SK-N-SH (cell line): ENCODE data around the gene MXRA8. TPM values are rescaled to one million over a fixed set of nuclear protein-coding genes. Genes with fewer than 3 reads are reported as not detected.
A peak's percentile ranks its signal among the peaks of the same experiment; 100 is the strongest.

Source experiments
- CTCF ChIA-PET: fragments of 300-600, 350-600 bp; formaldehyde crosslinking; extraction: SDS; loops from one replicate; lab custom pipeline; 2021; lab: Yijun Ruan, JAX
- POLR2A ChIA-PET: fragments of 350-600 bp; sonication (Branson Sonifier 250); formaldehyde crosslinking; extraction: SDS; loops from one replicate; lab custom pipeline; 2020; ENCODE audit warnings: antibody characterized with exemption, inconsistent platforms; lab: Yijun Ruan, JAX
- DNase-seq: peaks from one replicate; pipeline ENCODE4 v3.0.0; 2012
- H2AFZ ChIP-seq: fragments of 200-600 bp; sonication (generic); 2 replicates; pipeline ENCODE4 v1.8.1; 2016; ENCODE audit warnings: antibody characterized with exemption, mild to moderate bottlenecking, low read depth
- H3F3A ChIP-seq: fragments of 200-600 bp; sonication (generic); replicated peaks from 2 replicates; pipeline ENCODE3; 2016; ENCODE audit warnings: antibody characterized with exemption, mild to moderate bottlenecking; ENCODE audit not compliant: insufficient read depth
- H3K27ac ChIP-seq, 2 experiments: fragments of 200-500 bp in 1 of 2; fragments of 200-600 bp in 1 of 2; sonication (Bioruptor generic) in 1 of 2; sonication (generic), shearing (Covaris generic) in 1 of 2; 2 replicates each; pipeline versions ENCODE4 v1.5.1 to v1.6.1; 2014 to 2016; ENCODE audit warnings: low read depth in 2 of 2, inconsistent platforms in 1 of 2, low read length in 1 of 2, mild to moderate bottlenecking in 1 of 2, mixed read lengths in 1 of 2
- H3K27me3 ChIP-seq: fragments of 200-600 bp; sonication (generic), shearing (Covaris generic); 2 replicates; pipeline ENCODE4 v1.6.1; 2016; ENCODE audit warnings: mixed run types; ENCODE audit not compliant: insufficient read depth
- H3K36me3 ChIP-seq, 2 experiments: fragments of 200-500 bp in 1 of 2; fragments of 200-600 bp in 1 of 2; sonication (Bioruptor generic) in 1 of 2; sonication (generic) in 1 of 2; replicated peaks in 1 of 2; 2 replicates each; pipeline versions ENCODE3 to v1.5.1; 2014 to 2016; ENCODE audit warnings: low read length in 1 of 2, mild to moderate bottlenecking in 1 of 2; ENCODE audit not compliant: insufficient read depth in 2 of 2, control insufficient read depth in 1 of 2
- H3K4me1 ChIP-seq, 2 experiments: fragments of 200-500 bp in 1 of 2; fragments of 200-600 bp in 1 of 2; sonication (Bioruptor generic) in 1 of 2; sonication (generic), shearing (Covaris generic) in 1 of 2; 2 replicates each; pipeline versions ENCODE4 v1.5.1 to v1.6.1; 2014 to 2016; ENCODE audit warnings: low read depth in 1 of 2, low read length in 1 of 2, mixed run types in 1 of 2; ENCODE audit not compliant: insufficient read depth in 2 of 2, control insufficient read depth in 1 of 2
- H3K4me2 ChIP-seq: fragments of 200-600 bp; sonication (generic), shearing (Covaris generic); 2 replicates; pipeline ENCODE4 v1.6.1; 2017; ENCODE audit warnings: mixed run types
- H3K4me3 ChIP-seq, 2 experiments: fragments of 200-500 bp in 1 of 2; fragments of 200-600 bp in 1 of 2; sonication (Bioruptor generic) in 1 of 2; sonication (generic), shearing (Covaris generic) in 1 of 2; 2 replicates each; pipeline versions ENCODE4 v1.5.1 to v1.8.1; 2014 to 2016; ENCODE audit warnings: low read depth in 2 of 2, inconsistent platforms in 1 of 2, low read length in 1 of 2, mild to moderate bottlenecking in 1 of 2, mixed read lengths in 1 of 2, moderate library complexity in 1 of 2
- H3K79me2 ChIP-seq: fragments of 200-600 bp; sonication (generic); 2 replicates; pipeline ENCODE4 v1.8.1; 2017; ENCODE audit warnings: mild to moderate bottlenecking; ENCODE audit not compliant: insufficient read depth
- H3K9ac ChIP-seq: fragments of 200-600 bp; sonication (generic); 2 replicates; pipeline ENCODE4 v1.6.1; 2017; ENCODE audit warnings: mixed run types
- H3K9me2 ChIP-seq: fragments of 200-600 bp; sonication (generic); 2 replicates; pipeline ENCODE4 v1.6.1; 2017; ENCODE audit warnings: mixed run types
- H3K9me3 ChIP-seq: fragments of 200-600 bp; sonication (generic); 2 replicates; pipeline ENCODE4 v1.6.1; 2017; ENCODE audit warnings: mixed run types, mild to moderate bottlenecking, moderate library complexity
- H4K20me1 ChIP-seq: fragments of 200-600 bp; sonication (generic); 2 replicates; pipeline ENCODE4 v1.6.1; 2017; ENCODE audit warnings: mild to moderate bottlenecking, mixed run types; ENCODE audit not compliant: insufficient read depth
- CHD2 ChIP-seq: fragments of 150-350 bp; IDR thresholded peaks from 2 replicates; pipeline ENCODE4 v1.6.1; 2018; ENCODE audit warnings: low read length; ENCODE audit not compliant: partially characterized antibody
- EZH2phosphoT487 ChIP-seq: fragments of 200-600 bp; sonication (generic); IDR thresholded peaks from 2 replicates; pipeline ENCODE4 v1.6.1; 2017; ENCODE audit warnings: low read depth, mixed run types, mild to moderate bottlenecking, antibody characterized with exemption, moderate library complexity, borderline replicate concordance
- MAX ChIP-seq: IDR thresholded peaks from 2 replicates; pipeline ENCODE4 v1.4.0; 2012; ENCODE audit warnings: low read depth
- NRF1 ChIP-seq: IDR thresholded peaks from 2 replicates; pipeline ENCODE4 v1.6.1; 2012; ENCODE audit warnings: low read depth, mild to moderate bottlenecking, low read length
- REST ChIP-seq: IDR thresholded peaks from 2 replicates; pipeline ENCODE4 v1.6.1; 2012; ENCODE audit warnings: mild to moderate bottlenecking, low read depth, low read length, moderate library complexity
- SMC3 ChIP-seq: IDR thresholded peaks from 2 replicates; pipeline ENCODE4 v1.6.1; 2012; ENCODE audit warnings: low read depth, low read length, improper control_type of control experiment
- TAF1 ChIP-seq: IDR thresholded peaks from 2 replicates; pipeline ENCODE4 v1.6.1; 2012; ENCODE audit warnings: low read depth, mild to moderate bottlenecking, low read length, moderate library complexity, borderline replicate concordance
- USF2 ChIP-seq: fragments of 150-350 bp; IDR thresholded peaks from 2 replicates; pipeline ENCODE4 v1.6.1; 2017; ENCODE audit warnings: antibody characterized with exemption, low read length, low read depth, borderline replicate concordance
- YY1 ChIP-seq: IDR thresholded peaks from 2 replicates; pipeline ENCODE4 v1.4.0; 2012; ENCODE audit warnings: low read depth, mild to moderate bottlenecking
- WGBS: methylation state at CpG from one replicate; pipeline ENCODE4 v1.1.6; 2017; ENCODE audit warnings: low lambda C conversion rate; 5-methylcytosine and 5-hydroxymethylcytosine counted together
- polyA plus RNA-seq, 3 experiments: library from polyadenylated mRNA; depleted of rRNA; stranded (reverse); fragments of >200 nt; gene quantifications; 2 replicates each; pipeline ENCODE4 v1.2.3, GENCODE V29; 2012

The MXRA8 gene
- polyA plus RNA-seq, 1 of the 3 experiments (the other 2 are of a cell fraction), result 2.5 TPM

GRCh38 chr1:1373815-1374588, 15.6 kb upstream of the MXRA8 start:
- no peak for DNase-seq
- Histone ChIP-seq H3K79me2 (peaks cover 36% of the 10 kb centered on the region), H2AFZ (no peak overlapping the region), H3K9ac (peak overlapping the region; percentile 89), H3F3A (peaks cover 13% of the 10 kb centered on the region), H3K27ac (peak overlapping the region in 1 of 2 experiments; percentile 90; a peak in 2 of 4 replicates)
- no peak for TF ChIP-seq MAX
- TF ChIP-seq SMC3, result no peak
- no peak for TF ChIP-seq TAF1
- no peak for TF ChIP-seq EZH2phosphoT487
- TF ChIP-seq USF2, result no peak
- no peak for TF ChIP-seq NRF1
- TF ChIP-seq CHD2, result no peak
- TF ChIP-seq REST, result no peak
- no peak for TF ChIP-seq YY1
- TF ChIP-seq, all 33 proteins: peak for 0
- H3K4me3 ChIP-seq, result peak overlapping the region; percentile 77 to 96
- H3K9me3 ChIP-seq, result no peaks in the 10 kb centered on the region
- CTCF ChIA-PET, result interaction anchor here (0.6 to 5.9 kb wide), 8 partner anchors 19 to 342 kb away, joined by 3 to 34 read pairs (median 6); partner anchors contain the start of gene DVL1
- POLR2A ChIA-PET, result interaction anchor here (0.7 to 1.8 kb wide), 3 partner anchors 33 to 159 kb away, joined by 3 to 18 read pairs (median 4); partner anchors contain the start of gene MRPL20
- no peaks in the 10 kb centered on the region for H3K27me3 ChIP-seq
- no peaks in the 10 kb centered on the region for H4K20me1 ChIP-seq
- H3K4me2 ChIP-seq, result peak overlapping the region; percentile 86
- H3K36me3 ChIP-seq, result peaks cover 0 to 8% of the 10 kb centered on the region in 2 experiments
- 66% methylated on average over 25 of the region's 52 CpGs for WGBS
- no peaks in the 10 kb centered on the region for H3K9me2 ChIP-seq
- peaks cover 0 to 29% of the 10 kb centered on the region in 2 experiments; a peak in 1 of 4 replicates for H3K4me1 ChIP-seq
